B cell (primary cell): ENCODE data around the gene QSOX2.

ENCODE experiments used
- EZH2 ChIP-seq: IDR thresholded peaks from 2 replicates; pipeline ENCODE4 v1.6.1; 2012; ENCODE audit warnings: borderline replicate concordance, low read depth, mild to moderate bottlenecking, moderate library complexity, low read length; ENCODE audit not compliant: insufficient read depth, poor library complexity, severe bottlenecking
- TF ChIP-seq, protein P1 (sequence below): fragments of 200-600 bp; IDR thresholded peaks from one replicate; pipeline ENCODE4 v1.8.0; 2022; ENCODE audit warnings: antibody characterized with exemption, mild to moderate bottlenecking

DNA sequence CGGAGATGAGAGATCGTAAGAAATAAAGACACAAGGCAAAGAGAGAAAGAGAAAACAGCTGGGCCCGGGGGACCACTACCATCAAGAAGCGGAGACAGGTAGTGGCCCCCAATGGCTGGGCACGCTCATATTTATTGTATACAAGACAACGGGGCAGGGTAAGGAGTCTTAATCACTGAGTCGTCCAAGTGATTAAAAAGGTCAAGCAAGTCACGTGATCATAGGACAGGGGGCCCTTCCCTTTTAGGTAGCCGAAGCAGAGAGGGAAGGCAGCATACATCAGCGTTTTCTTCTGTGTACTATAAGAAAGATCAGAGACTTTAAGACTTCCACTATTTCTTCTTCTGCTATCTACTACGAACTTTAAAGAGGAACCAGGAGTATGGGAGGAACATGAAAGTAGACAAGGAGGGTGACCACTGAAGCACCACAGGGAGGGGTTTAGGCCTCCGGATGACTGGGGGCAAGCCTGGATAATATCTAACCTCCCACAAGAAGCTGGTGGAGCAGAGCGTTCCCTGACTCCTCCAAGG lies 24.6 kb upstream of the QSOX2 start:
- TF ChIP-seq EZH2: no peak
- TF ChIP-seq, protein P1, sequence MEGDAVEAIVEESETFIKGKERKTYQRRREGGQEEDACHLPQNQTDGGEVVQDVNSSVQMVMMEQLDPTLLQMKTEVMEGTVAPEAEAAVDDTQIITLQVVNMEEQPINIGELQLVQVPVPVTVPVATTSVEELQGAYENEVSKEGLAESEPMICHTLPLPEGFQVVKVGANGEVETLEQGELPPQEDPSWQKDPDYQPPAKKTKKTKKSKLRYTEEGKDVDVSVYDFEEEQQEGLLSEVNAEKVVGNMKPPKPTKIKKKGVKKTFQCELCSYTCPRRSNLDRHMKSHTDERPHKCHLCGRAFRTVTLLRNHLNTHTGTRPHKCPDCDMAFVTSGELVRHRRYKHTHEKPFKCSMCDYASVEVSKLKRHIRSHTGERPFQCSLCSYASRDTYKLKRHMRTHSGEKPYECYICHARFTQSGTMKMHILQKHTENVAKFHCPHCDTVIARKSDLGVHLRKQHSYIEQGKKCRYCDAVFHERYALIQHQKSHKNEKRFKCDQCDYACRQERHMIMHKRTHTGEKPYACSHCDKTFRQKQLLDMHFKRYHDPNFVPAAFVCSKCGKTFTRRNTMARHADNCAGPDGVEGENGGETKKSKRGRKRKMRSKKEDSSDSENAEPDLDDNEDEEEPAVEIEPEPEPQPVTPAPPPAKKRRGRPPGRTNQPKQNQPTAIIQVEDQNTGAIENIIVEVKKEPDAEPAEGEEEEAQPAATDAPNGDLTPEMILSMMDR: no peak
